DMS153 treated with DMSO at 0.1 percent for 48 hours (cell line): ENCODE results near the gene SLC9A2.

Experiments
- DNase-seq: peaks from one replicate; lab custom pipeline; 2025; ENCODE audit not compliant: unreplicated experiment; lab: John Stamatoyannopoulos, UW

SLC9A2 gene

GRCh38 chr2:102669401-102669800, 50.0 kb downstream of the SLC9A2 start:
- DNase-seq: no peak

- no peak for DNase-seq
Observed at GRCh38 chr2:102672107-102672776, 52.9 kb downstream of the SLC9A2 start.

- no peak for DNase-seq
Observed at GRCh38 chr2:102674370-102674769, 55.0 kb downstream of the SLC9A2 start.

- DNase-seq: no peak
Observed at GRCh38 chr2:102674836-102675235, 55.5 kb downstream of the SLC9A2 start.

- no peak for DNase-seq
Observed at GRCh38 chr2:102677244-102678215, 58.2 kb downstream of the SLC9A2 start.

- DNase-seq: no peak
Observed at GRCh38 chr2:102678442-102678841, 59.1 kb downstream of the SLC9A2 start.

GRCh38 chr2:102686479-102687439, 67.4 kb downstream of the SLC9A2 start:
- DNase-seq: no peak

- DNase-seq: no peak
Observed at GRCh38 chr2:102690012-102690411, 70.7 kb downstream of the SLC9A2 start.

- no peak for DNase-seq
Observed at GRCh38 chr2:102696463-102696862, 77.1 kb downstream of the SLC9A2 start.

GRCh38 chr2:102698369-102699111, 79.2 kb downstream of the SLC9A2 start:
- peak; percentile 30 for DNase-seq

- DNase-seq: no peak
Observed at GRCh38 chr2:102703305-102703704, 84.0 kb downstream of the SLC9A2 start.

GRCh38 chr2:102703748-102704147, 84.4 kb downstream of the SLC9A2 start:
- peak; percentile 19 for DNase-seq

- DNase-seq: no peak
Observed at GRCh38 chr2:102704531-102704930, 85.2 kb downstream of the SLC9A2 start.

- no peak for DNase-seq
Observed at GRCh38 chr2:102707796-102708695, 88.7 kb downstream of the SLC9A2 start.

- no peak for DNase-seq
Observed at GRCh38 chr2:102708847-102709559, 89.7 kb downstream of the SLC9A2 start.

GRCh38 chr2:102717308-102718018, 98.1 kb downstream of the SLC9A2 start:
- no peak for DNase-seq

- no peak for DNase-seq
Observed at GRCh38 chr2:102718387-102719316, 99.3 kb downstream of the SLC9A2 start.
